HEK293T (cell line): Measurements from ENCODE around the gene KIAA0930.

ENCODE experiments used
- CTCF ChIA-PET: fragments of 350-600 bp; formaldehyde crosslinking; extraction: SDS; loops from one replicate; lab custom pipeline; 2021; ENCODE audit warnings: antibody characterized with exemption, inconsistent platforms; lab: Yijun Ruan, JAX
- POLR2A ChIA-PET: fragments of 350-600 bp; formaldehyde crosslinking; extraction: SDS; loops from one replicate; lab custom pipeline; 2020; ENCODE audit warnings: antibody characterized with exemption, inconsistent platforms; lab: Yijun Ruan, JAX
- DNase-seq: peaks from one replicate; pipeline ENCODE4 v3.0.0; 2012; ENCODE audit warnings: mixed read lengths; ENCODE audit errors: extremely low spot score
- ARNT ChIP-seq: fragments of 450-650 bp; IDR thresholded peaks from 2 replicates; pipeline ENCODE4 v1.6.1; 2017; ENCODE audit warnings: mild to moderate bottlenecking
- BHLHE40 ChIP-seq: fragments of 450-650 bp; IDR thresholded peaks from 2 replicates; pipeline ENCODE4 v1.6.1; 2016; ENCODE audit warnings: mild to moderate bottlenecking, moderate library complexity, borderline replicate concordance
- CTBP1 ChIP-seq: fragments of 450-650 bp; IDR thresholded peaks from 2 replicates; pipeline ENCODE4 v1.6.1; 2016; ENCODE audit warnings: borderline replicate concordance
- ELF4 ChIP-seq: fragments of 450-650 bp; IDR thresholded peaks from 2 replicates; pipeline ENCODE4 v1.6.1; 2017; ENCODE audit warnings: antibody characterized with exemption
- FOXA1 ChIP-seq: fragments of 450-650 bp; IDR thresholded peaks from 2 replicates; pipeline ENCODE4 v1.6.1; 2016; ENCODE audit warnings: mild to moderate bottlenecking
- FOXK2 ChIP-seq: fragments of 450-650 bp; IDR thresholded peaks from 2 replicates; pipeline ENCODE4 v1.6.1; 2016; ENCODE audit warnings: mild to moderate bottlenecking
- FOXM1 ChIP-seq: fragments of 450-650 bp; IDR thresholded peaks from 2 replicates; pipeline ENCODE4 v1.6.1; 2017; ENCODE audit warnings: mild to moderate bottlenecking, borderline replicate concordance
- HDGF ChIP-seq: fragments of 450-650 bp; IDR thresholded peaks from 2 replicates; pipeline ENCODE4 v1.6.1; 2017; ENCODE audit warnings: antibody characterized with exemption, borderline replicate concordance
- L3MBTL2 ChIP-seq: fragments of 450-650 bp; conservative IDR thresholded peaks from 2 replicates; pipeline ENCODE4 v1.6.1; 2016; ENCODE audit warnings: mild to moderate bottlenecking
- LEF1 ChIP-seq: fragments of 450-650 bp; IDR thresholded peaks from 2 replicates; pipeline ENCODE4 v1.6.1; 2017; ENCODE audit warnings: mild to moderate bottlenecking, borderline replicate concordance
- NFRKB ChIP-seq: fragments of 450-650 bp; IDR thresholded peaks from 2 replicates; pipeline ENCODE4 v1.6.1; 2016; ENCODE audit warnings: mild to moderate bottlenecking, moderate library complexity
- SP1 ChIP-seq: fragments of 450-650 bp; IDR thresholded peaks from 2 replicates; pipeline ENCODE4 v1.6.1; 2017
- SUZ12 ChIP-seq: fragments of 450-650 bp; IDR thresholded peaks from 2 replicates; pipeline ENCODE4 v1.6.1; 2016; ENCODE audit warnings: mild to moderate bottlenecking
- TARDBP ChIP-seq: fragments of 450-650 bp; IDR thresholded peaks from 2 replicates; pipeline ENCODE4 v1.6.1; 2016
- ZNF384 ChIP-seq: fragments of 450-650 bp; IDR thresholded peaks from 2 replicates; pipeline ENCODE4 v1.6.1; 2016
- TF ChIP-seq, protein P1 (sequence below): fragments of 450-650 bp; IDR thresholded peaks from 2 replicates; pipeline ENCODE4 v1.6.1; 2016

The KIAA0930 gene

DNA sequence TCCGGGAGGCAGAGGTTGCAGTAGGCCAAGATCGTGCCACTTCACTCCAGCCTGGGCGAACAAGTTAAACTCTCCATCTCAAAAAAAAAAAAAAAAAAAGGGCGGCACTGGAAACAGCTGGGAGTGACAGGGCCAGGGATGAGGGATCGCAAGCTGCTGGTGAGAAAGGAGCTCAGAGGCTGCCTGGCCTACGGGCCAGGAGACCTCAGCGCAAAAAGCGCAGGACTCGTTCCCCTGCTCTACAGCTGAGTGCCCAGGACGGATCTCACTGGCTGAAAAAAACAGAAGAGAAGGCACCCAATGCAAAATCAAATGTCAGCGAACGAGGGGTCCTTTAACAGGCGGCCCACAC, 77.6 kb downstream of the KIAA0930 start:
- POLR2A ChIA-PET: interaction anchor here (0.6 to 1.7 kb wide), 21 partner anchors 11 to 235 kb away, joined by 3 to 16 read pairs (median 4); no protein-coding TSS in a partner anchor
- TF ChIP-seq ZNF384: peak; percentile 82
- TF ChIP-seq FOXK2: no peak
- CTCF ChIA-PET: no interaction called here
- peak; percentile 41 for DNase-seq

DNA sequence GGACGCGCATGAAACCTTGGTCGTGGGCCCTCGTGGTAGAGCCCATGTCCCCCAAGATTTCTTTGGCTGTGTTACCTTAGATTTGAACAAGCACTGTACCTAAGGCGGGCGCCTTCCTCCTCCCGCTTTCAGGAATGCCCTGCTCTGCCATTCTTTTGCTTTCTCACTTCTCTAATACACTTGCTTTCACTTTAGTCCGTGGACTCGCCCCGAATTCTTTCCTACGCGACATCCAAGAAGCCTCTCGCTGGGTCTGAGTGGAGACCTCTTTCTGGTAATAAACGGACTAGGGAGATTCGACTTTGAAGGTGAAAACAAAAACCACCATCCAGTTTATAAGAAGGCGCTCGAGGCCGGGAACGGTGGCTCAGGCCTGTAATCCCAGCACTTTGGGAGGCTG, 78.2 kb downstream of the KIAA0930 start:
- TF ChIP-seq ZNF384: no peak
- no peak for TF ChIP-seq FOXK2
- TF ChIP-seq, protein P1, sequence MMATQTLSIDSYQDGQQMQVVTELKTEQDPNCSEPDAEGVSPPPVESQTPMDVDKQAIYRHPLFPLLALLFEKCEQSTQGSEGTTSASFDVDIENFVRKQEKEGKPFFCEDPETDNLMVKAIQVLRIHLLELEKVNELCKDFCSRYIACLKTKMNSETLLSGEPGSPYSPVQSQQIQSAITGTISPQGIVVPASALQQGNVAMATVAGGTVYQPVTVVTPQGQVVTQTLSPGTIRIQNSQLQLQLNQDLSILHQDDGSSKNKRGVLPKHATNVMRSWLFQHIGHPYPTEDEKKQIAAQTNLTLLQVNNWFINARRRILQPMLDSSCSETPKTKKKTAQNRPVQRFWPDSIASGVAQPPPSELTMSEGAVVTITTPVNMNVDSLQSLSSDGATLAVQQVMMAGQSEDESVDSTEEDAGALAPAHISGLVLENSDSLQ: no peak
- no peak for TF ChIP-seq BHLHE40
- TF ChIP-seq TARDBP: no peak
- no peak for TF ChIP-seq FOXA1
- no peak for TF ChIP-seq ARNT
- no peak for TF ChIP-seq HDGF
- TF ChIP-seq NFRKB: no peak
- TF ChIP-seq ELF4: no peak
- no peak for TF ChIP-seq CTBP1
- TF ChIP-seq SP1: no peak
- no peak for TF ChIP-seq L3MBTL2
- no peak for TF ChIP-seq LEF1
- no peak for TF ChIP-seq SUZ12
- TF ChIP-seq FOXM1: no peak
- ChIA-PET POLR2A (interaction anchor here (0.6 to 1.7 kb wide), 4 partner anchors 10 to 155 kb away, joined by 3 to 16 read pairs (median 4); no protein-coding TSS in a partner anchor), CTCF (no interaction called here)
- no peak for DNase-seq

DNA sequence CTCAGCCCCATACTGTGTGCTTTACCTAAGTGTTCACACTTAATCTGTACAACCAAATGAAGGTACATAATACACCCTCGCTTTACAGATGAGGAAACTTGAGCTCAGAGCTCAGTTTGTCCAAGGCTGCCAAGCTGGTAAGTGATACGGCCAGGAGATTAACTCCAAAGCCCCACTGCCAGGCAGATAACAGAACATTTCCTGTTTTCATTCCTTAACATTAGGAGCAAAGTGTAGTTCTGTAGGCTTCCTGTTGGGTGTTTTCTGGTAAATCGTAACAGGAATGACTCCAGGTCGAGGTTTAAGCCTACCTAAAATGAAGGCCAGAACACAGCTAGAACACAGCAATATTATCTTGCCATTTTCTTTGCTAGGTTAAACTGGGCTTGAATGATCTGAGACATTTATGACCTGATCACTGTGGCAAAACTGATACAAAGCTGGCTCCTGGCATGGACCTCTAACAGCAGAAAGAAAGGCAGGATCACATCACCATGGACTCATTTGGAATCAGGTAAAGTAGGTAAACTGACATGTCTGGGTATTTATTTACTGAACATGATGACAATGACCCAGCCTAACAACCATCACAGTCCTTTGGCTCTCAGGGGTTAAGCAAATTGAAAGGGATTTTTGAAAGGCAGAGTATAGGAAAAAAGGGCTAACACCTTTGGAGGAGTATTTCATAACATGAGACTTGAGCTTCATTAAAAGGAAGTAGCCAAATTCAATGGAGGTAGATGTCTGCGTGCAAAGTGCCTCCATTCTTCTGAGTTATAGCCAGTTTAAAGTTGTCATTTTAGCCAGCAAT, 80.8 kb downstream of the KIAA0930 start:
- TF ChIP-seq L3MBTL2 (no peak), TARDBP (no peak), NFRKB (no peak), FOXM1 (no peak), ARNT (no peak), FOXK2 (no peak), HDGF (no peak), ZNF384 (no peak)
- TF ChIP-seq, protein P1: no peak
- CTCF ChIA-PET: interaction anchor here (0.6 to 1.5 kb wide), 3 partner anchors 32 to 100 kb away, joined by 4 to 7 read pairs (median 4); no protein-coding TSS in a partner anchor
- POLR2A ChIA-PET: no interaction called here
- DNase-seq: peak; percentile 22

DNA sequence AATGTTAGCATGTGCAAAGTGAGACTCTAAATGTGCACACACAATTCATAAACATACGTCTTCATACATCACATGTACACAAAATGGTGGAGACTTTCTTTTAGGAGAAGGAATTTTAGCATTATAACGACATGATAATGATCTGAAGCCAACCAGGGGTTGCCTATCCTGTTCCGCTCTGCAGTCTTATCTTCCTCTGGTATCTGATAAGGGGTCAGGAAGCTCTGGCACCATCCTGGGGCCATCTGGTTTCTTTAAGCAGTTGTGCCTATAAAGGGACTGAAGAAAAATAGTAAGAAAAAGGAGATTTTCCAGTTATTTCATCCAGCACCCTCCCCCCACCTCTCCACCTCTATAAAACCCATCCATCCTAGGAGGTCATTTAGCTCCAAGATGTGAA, 82.8 kb downstream of the KIAA0930 start:
- ChIA-PET CTCF (no interaction called here), POLR2A (no interaction called here)
- no peak for DNase-seq
- no peak for TF ChIP-seq FOXA1
- TF ChIP-seq NFRKB: no peak
- TF ChIP-seq BHLHE40: no peak
- TF ChIP-seq SUZ12: no peak
- no peak for TF ChIP-seq ZNF384
- TF ChIP-seq ARNT: no peak
- no peak for TF ChIP-seq CTBP1
- TF ChIP-seq, protein P1: no peak
- TF ChIP-seq FOXK2: no peak
- no peak for TF ChIP-seq HDGF
- no peak for TF ChIP-seq FOXM1

DNA sequence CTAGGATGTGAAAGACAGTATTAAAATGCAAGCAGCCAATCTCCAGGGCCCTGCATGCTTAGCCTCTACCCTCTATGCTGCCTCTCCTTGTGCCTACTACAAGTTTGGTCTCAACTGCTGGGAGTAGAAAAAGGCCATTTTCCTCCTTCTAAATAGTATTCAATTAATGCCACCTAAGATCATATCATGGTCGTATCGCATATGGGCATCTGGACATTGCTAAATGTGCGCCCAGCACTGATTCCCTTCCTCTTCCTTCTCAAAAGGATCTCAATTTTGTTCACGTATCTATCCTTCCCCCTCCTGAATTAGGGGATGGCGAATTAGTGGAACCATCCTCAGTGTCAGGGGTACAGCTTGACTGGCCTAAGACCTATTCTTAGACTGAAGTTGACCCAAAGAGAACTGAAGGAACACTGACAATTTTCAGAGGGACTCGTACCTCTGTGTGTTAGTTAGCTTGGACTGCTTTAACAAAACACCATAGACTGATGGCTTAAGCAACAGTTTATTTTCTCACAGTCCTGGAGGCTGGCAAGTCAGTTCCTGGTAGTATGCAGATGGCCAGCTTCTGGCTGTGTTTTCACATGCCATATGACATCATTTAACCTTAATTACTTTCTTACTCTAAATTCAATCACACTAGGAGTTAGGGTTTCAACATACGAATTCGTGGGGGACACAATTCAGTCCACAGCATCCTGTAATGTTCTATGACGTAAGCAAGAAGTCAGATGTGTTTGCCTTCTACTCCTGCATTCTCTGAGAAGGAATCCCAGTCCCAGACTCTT, 85.4 kb downstream of the KIAA0930 start:
- ChIA-PET POLR2A (no interaction called here), CTCF (no interaction called here)
- TF ChIP-seq, protein P1: no peak
- no peak for TF ChIP-seq ELF4
- no peak for TF ChIP-seq SP1
- no peak for TF ChIP-seq HDGF
- no peak for TF ChIP-seq ZNF384
- TF ChIP-seq NFRKB: no peak
- no peak for TF ChIP-seq L3MBTL2
- no peak for DNase-seq

DNA sequence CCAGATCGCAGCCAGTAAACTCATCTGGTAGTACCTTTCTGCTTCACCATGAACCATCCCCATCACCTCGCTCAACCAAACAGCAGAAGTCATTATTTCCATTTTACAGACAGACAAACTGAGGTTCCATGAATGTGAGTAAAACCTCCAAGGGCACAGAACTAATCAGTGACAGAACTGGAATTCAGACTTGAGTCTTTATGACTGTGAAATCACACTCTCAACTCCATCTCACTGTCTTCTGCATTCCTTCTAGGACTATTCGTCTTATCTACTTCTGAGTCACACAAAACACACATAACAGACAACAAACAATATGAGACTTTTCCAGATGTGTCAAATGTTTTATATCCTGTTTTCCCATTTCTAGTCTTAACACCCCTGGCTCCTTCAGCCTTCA, 86.3 kb downstream of the KIAA0930 start:
- DNase-seq: no peak
- POLR2A ChIA-PET: no interaction called here
- CTCF ChIA-PET: no interaction called here

More for the DNA sequence above, 86.3 kb downstream of the KIAA0930 start:
- TF ChIP-seq FOXM1: no peak
- no peak for TF ChIP-seq SP1
- no peak for TF ChIP-seq LEF1
- TF ChIP-seq, protein P1: no peak
- TF ChIP-seq ARNT: no peak
- no peak for TF ChIP-seq SUZ12
- no peak for TF ChIP-seq ELF4
- no peak for TF ChIP-seq FOXA1
- TF ChIP-seq HDGF: no peak
